ENCODE measurements around the gene NBDY.
A peak's percentile ranks its signal among the peaks of the same experiment; 100 is the strongest.
"Not testable (repeated sequence)": the region's sequence is repeated elsewhere in the genome, so short reads cannot be mapped to it uniquely, and the experiment has no call there.

The NBDY gene

GRCh38 chrX:56773522-56774060 lies 44.5 kb downstream of the NBDY start:
- H3K9ac ChIP-seq (ENCODE audit: low read depth in 1 of 2, low read length in 2 of 2); H3K27me3 ChIP-seq (ENCODE audit: control insufficient read depth in 2 of 2, insufficient read depth in 2 of 2, low read length in 2 of 2); H3K4me1 ChIP-seq (ENCODE audit: control insufficient read depth in 2 of 2, insufficient read depth in 2 of 2, low read length in 2 of 2); H3K27ac ChIP-seq (ENCODE audit: low read depth in 2 of 2, low read length in 2 of 2); H3K36me3 ChIP-seq (ENCODE audit: control insufficient read depth in 2 of 2, insufficient read depth in 2 of 2, low read length in 2 of 2); H3K4me3 ChIP-seq (ENCODE audit: low read length in 2 of 2); H3K9me3 ChIP-seq (ENCODE audit: control insufficient read depth in 2 of 2, low read length in 2 of 2): not testable (repeated sequence)

DNA sequence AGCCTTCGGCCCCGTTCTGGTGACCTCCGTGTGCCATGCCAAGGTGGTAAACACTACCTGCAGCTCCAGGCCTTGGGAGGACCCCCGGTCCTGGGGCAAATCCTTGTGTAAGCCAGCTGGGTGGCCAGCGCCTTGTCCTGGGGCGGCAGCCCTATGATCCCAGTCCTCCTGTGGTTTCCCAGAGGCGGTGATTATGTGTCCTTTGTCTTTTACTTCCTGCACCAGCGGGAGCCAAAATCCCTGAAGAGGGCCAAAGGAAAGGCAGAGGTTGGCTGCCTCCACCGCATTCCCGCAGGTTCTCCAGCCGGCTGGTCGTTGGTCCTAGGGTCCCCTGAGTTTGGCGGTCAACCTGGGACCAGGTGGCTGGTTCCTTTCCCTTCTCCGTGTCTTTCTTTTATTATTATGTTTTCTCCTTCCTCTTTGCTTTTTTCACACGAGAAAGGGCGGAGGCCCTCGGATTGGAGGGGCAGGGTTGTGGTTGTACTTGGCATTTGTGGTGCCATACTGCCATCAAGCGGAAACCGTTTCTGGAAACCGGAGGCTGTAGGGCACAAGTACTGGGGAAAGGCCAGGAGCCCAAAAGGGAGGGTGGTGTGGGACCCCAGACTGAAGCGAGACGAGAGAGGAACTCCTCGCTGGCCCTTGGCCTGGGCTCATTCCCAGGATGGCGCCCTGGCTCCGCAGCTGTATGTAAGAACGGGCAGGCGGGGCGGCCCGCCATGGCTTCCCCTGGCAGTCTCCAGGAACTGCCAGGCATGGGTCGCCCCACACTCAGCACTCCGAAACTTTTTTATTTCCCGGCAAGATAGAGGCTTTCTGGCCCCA lies 49.3 kb downstream of the NBDY start:
- H3K27me3 ChIP-seq (ENCODE audit: control insufficient read depth in 2 of 2, insufficient read depth in 2 of 2, low read length in 2 of 2); H3K9me3 ChIP-seq (ENCODE audit: control insufficient read depth in 2 of 2, low read length in 2 of 2); H3K9ac ChIP-seq (ENCODE audit: low read depth in 1 of 2, low read length in 2 of 2); H3K36me3 ChIP-seq (ENCODE audit: control insufficient read depth in 2 of 2, insufficient read depth in 2 of 2, low read length in 2 of 2); H3K4me3 ChIP-seq (ENCODE audit: low read length in 2 of 2); H3K4me1 ChIP-seq (ENCODE audit: control insufficient read depth in 2 of 2, insufficient read depth in 2 of 2, low read length in 2 of 2); H3K27ac ChIP-seq (ENCODE audit: low read depth in 2 of 2, low read length in 2 of 2): not testable (repeated sequence)

GRCh38 chrX:56778924-56779468 lies 50.0 kb downstream of the NBDY start:
- not testable (repeated sequence) for H3K27ac ChIP-seq (ENCODE audit: low read depth in 2 of 2, low read length in 2 of 2); H3K4me1 ChIP-seq (ENCODE audit: control insufficient read depth in 2 of 2, insufficient read depth in 2 of 2, low read length in 2 of 2); H3K9ac ChIP-seq (ENCODE audit: low read depth in 1 of 2, low read length in 2 of 2); H3K27me3 ChIP-seq (ENCODE audit: control insufficient read depth in 2 of 2, insufficient read depth in 2 of 2, low read length in 2 of 2); H3K36me3 ChIP-seq (ENCODE audit: control insufficient read depth in 2 of 2, insufficient read depth in 2 of 2, low read length in 2 of 2); H3K9me3 ChIP-seq (ENCODE audit: control insufficient read depth in 2 of 2, low read length in 2 of 2); H3K4me3 ChIP-seq (ENCODE audit: low read length in 2 of 2)

DNA sequence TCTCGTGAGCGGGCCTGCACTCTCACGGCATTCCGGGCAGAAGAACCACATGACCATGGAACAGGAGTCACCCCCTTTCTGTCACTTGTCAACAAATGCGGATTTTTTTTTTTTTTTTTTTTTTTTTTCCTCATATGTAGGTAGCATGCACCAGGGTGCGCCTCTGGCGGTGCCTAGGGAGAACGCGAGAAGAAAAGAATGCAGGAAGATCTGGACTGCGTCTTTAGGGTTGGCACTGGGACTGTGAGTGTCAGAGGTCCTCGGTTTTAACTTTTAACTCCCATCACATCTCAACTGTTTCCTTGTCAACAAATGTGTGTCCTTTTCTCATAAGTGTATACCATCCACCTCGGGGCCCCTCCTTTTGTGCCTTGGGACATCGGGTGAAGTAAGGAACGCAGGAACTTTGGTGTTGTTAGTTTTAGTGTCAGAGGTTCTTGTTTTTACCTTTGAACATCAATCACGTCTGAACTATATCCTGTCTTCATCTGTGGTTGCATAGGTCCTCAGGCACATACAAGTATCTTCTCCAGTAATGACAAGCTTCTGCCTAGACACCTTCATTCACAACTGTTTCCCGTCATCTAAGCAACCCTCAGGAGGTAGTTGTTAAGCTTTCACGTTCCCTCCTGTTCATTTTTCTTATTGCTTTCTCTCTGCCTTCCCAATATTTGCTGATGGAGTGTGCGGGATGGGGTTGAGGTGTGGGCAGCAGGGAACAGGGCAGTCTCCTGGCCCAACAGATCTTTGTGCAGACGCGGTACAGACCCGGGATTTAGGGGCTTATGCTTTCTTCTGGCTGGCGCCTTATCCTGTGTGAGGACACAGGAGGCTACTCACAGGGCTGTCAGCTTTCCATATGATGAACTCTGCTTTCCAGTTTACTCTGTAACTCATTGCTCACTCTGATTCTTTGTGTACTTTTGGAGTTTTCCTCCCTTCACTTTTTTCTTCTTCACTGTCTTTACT lies 51.9 kb downstream of the NBDY start:
- not testable (repeated sequence) for H3K9ac ChIP-seq (ENCODE audit: low read depth in 1 of 2, low read length in 2 of 2); H3K9me3 ChIP-seq (ENCODE audit: control insufficient read depth in 2 of 2, low read length in 2 of 2); H3K4me1 ChIP-seq (ENCODE audit: control insufficient read depth in 2 of 2, insufficient read depth in 2 of 2, low read length in 2 of 2); H3K4me3 ChIP-seq (ENCODE audit: low read length in 2 of 2); H3K27ac ChIP-seq (ENCODE audit: low read depth in 2 of 2, low read length in 2 of 2); H3K36me3 ChIP-seq (ENCODE audit: control insufficient read depth in 2 of 2, insufficient read depth in 2 of 2, low read length in 2 of 2); H3K27me3 ChIP-seq (ENCODE audit: control insufficient read depth in 2 of 2, insufficient read depth in 2 of 2, low read length in 2 of 2)

- H3K4me1 ChIP-seq (ENCODE audit: control insufficient read depth in 2 of 2, insufficient read depth in 2 of 2, low read length in 2 of 2) = peaks cover 0 to 4% of the 10 kb centered on the region in 2 donors
- H3K27me3 ChIP-seq (ENCODE audit: control insufficient read depth in 2 of 2, insufficient read depth in 2 of 2, low read length in 2 of 2) = no peaks in the 10 kb centered on the region
- H3K4me3 ChIP-seq (ENCODE audit: low read length in 2 of 2) = peak overlapping the region in 1 of 2 donors; percentile 67
- peak overlapping the region in 1 of 2 donors; percentile 64 for H3K27ac ChIP-seq (ENCODE audit: low read depth in 2 of 2, low read length in 2 of 2)
- peaks cover 0 to 6% of the 10 kb centered on the region in 2 donors for H3K36me3 ChIP-seq (ENCODE audit: control insufficient read depth in 2 of 2, insufficient read depth in 2 of 2, low read length in 2 of 2)
- no peaks in the 10 kb centered on the region for H3K9me3 ChIP-seq (ENCODE audit: control insufficient read depth in 2 of 2, low read length in 2 of 2)
- H3K9ac ChIP-seq (ENCODE audit: low read depth in 1 of 2, low read length in 2 of 2) = no peak overlapping the region
Observed at GRCh38 chrX:56782352-56782751, 53.3 kb downstream of the NBDY start.

- H3K9ac ChIP-seq (ENCODE audit: low read depth in 1 of 2, low read length in 2 of 2) = peak overlapping the region; percentile 27 to 28
- H3K27me3 ChIP-seq (ENCODE audit: control insufficient read depth in 2 of 2, insufficient read depth in 2 of 2, low read length in 2 of 2) = no peaks in the 10 kb centered on the region
- peak overlapping the region; percentile 67 to 77 for H3K4me3 ChIP-seq (ENCODE audit: low read length in 2 of 2)
- peak overlapping the region; percentile 30 to 64 for H3K27ac ChIP-seq (ENCODE audit: low read depth in 2 of 2, low read length in 2 of 2)
- no peaks in the 10 kb centered on the region for H3K9me3 ChIP-seq (ENCODE audit: control insufficient read depth in 2 of 2, low read length in 2 of 2)
- peaks cover 0 to 6% of the 10 kb centered on the region in 2 donors for H3K36me3 ChIP-seq (ENCODE audit: control insufficient read depth in 2 of 2, insufficient read depth in 2 of 2, low read length in 2 of 2)
- H3K4me1 ChIP-seq (ENCODE audit: control insufficient read depth in 2 of 2, insufficient read depth in 2 of 2, low read length in 2 of 2) = peaks cover 0 to 4% of the 10 kb centered on the region in 2 donors
Observed at GRCh38 chrX:56782791-56783449, 53.9 kb downstream of the NBDY start.

DNA sequence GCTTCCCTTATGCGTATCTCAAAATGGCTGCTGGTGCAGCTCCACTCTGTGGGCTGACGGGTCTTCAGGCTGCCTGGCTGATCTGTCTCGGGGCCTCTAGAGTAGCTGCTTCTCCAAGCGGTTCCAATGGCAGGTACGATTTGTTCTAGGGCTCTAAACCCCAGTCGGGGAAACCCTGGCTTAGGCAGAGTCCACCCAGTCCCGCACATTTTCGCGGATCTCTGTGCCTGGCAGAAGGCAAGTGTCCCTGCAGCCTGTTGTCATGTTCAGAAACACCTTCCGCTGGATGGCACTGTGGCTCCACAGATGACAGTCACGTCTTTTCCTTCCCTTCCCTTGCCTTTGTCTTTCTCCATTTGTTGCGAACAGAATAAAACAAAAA lies 54.4 kb downstream of the NBDY start:
- Histone ChIP-seq H3K9me3 (ENCODE audit: control insufficient read depth in 2 of 2, low read length in 2 of 2) (no peaks in the 10 kb centered on the region), H3K27me3 (ENCODE audit: control insufficient read depth in 2 of 2, insufficient read depth in 2 of 2, low read length in 2 of 2) (no peaks in the 10 kb centered on the region), H3K36me3 (ENCODE audit: control insufficient read depth in 2 of 2, insufficient read depth in 2 of 2, low read length in 2 of 2) (peaks cover 0 to 6% of the 10 kb centered on the region in 2 donors), H3K4me1 (ENCODE audit: control insufficient read depth in 2 of 2, insufficient read depth in 2 of 2, low read length in 2 of 2) (peaks cover 0 to 4% of the 10 kb centered on the region in 2 donors), H3K27ac (ENCODE audit: low read depth in 2 of 2, low read length in 2 of 2) (peak overlapping the region; percentile 30 to 64), H3K4me3 (ENCODE audit: low read length in 2 of 2) (peak overlapping the region; percentile 67 to 77), H3K9ac (ENCODE audit: low read depth in 1 of 2, low read length in 2 of 2) (peak overlapping the region; percentile 27 to 28)

GRCh38 chrX:56783996-56784620 lies 55.1 kb downstream of the NBDY start:
- H3K9me3 ChIP-seq (ENCODE audit: control insufficient read depth in 2 of 2, low read length in 2 of 2) = no peaks in the 10 kb centered on the region
- no peaks in the 10 kb centered on the region for H3K27me3 ChIP-seq (ENCODE audit: control insufficient read depth in 2 of 2, insufficient read depth in 2 of 2, low read length in 2 of 2)
- H3K4me1 ChIP-seq (ENCODE audit: control insufficient read depth in 2 of 2, insufficient read depth in 2 of 2, low read length in 2 of 2) = peaks cover 0 to 4% of the 10 kb centered on the region in 2 donors
- peak overlapping the region; percentile 67 to 77 for H3K4me3 ChIP-seq (ENCODE audit: low read length in 2 of 2)
- no peak overlapping the region for H3K27ac ChIP-seq (ENCODE audit: low read depth in 2 of 2, low read length in 2 of 2)
- H3K36me3 ChIP-seq (ENCODE audit: control insufficient read depth in 2 of 2, insufficient read depth in 2 of 2, low read length in 2 of 2) = peaks cover 0 to 6% of the 10 kb centered on the region in 2 donors
- H3K9ac ChIP-seq (ENCODE audit: low read depth in 1 of 2, low read length in 2 of 2) = no peak overlapping the region

- Histone ChIP-seq H3K4me1 (ENCODE audit: control insufficient read depth in 2 of 2, insufficient read depth in 2 of 2, low read length in 2 of 2) (peaks cover 0 to 4% of the 10 kb centered on the region in 2 donors), H3K9me3 (ENCODE audit: control insufficient read depth in 2 of 2, low read length in 2 of 2) (no peaks in the 10 kb centered on the region), H3K4me3 (ENCODE audit: low read length in 2 of 2) (no peak overlapping the region), H3K27ac (ENCODE audit: low read depth in 2 of 2, low read length in 2 of 2) (no peak overlapping the region), H3K27me3 (ENCODE audit: control insufficient read depth in 2 of 2, insufficient read depth in 2 of 2, low read length in 2 of 2) (no peaks in the 10 kb centered on the region), H3K9ac (ENCODE audit: low read depth in 1 of 2, low read length in 2 of 2) (no peak overlapping the region), H3K36me3 (ENCODE audit: control insufficient read depth in 2 of 2, insufficient read depth in 2 of 2, low read length in 2 of 2) (peaks cover 0 to 6% of the 10 kb centered on the region in 2 donors)
Observed at GRCh38 chrX:56784666-56785065, 55.6 kb downstream of the NBDY start.
